ENCODE results near the gene CCDC18.

DNA sequence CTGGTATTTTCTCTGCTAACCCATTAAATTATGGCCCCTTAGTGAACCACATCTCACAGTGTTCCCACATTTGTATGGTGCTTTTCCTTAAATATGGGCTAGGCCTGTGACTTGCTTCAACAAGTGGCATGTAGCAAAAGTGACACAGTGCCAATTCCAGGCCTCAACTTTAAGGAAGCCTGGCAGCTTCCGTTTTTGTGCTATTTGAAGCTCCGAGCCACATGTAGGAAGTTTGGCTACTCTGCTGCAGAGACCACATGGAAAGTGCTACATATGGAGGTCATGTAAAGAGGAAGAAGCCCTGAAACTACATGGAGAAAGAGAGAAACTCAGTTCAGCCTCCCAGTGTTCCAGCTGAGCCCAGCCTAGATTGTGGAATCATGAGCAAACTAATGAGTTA, 136.7 kb downstream of the CCDC18 start:
- TF ChIP-seq YY1 (IDR thresholded peaks at IDR 0.05; ENCODE audit: insufficient read depth, insufficient read length) (no peak), ZNF274 (IDR thresholded peaks at IDR 0.05; ENCODE audit: low read depth, low read length) (no peak)

Data from NT2/D1 (cell line).